Stimulated activated CD4-positive, alpha-beta T cell treated with anti-CD3 and anti-CD28 coated beads, Interleukin-15, amount 100 ng/mL, for 24 hours (primary cell): ENCODE results near the gene SORBS2.

Experiments used
- DNase-seq: peaks from one replicate; pipeline ENCODE4 v3.0.0-alpha.2; 2020

The SORBS2 gene

DNA sequence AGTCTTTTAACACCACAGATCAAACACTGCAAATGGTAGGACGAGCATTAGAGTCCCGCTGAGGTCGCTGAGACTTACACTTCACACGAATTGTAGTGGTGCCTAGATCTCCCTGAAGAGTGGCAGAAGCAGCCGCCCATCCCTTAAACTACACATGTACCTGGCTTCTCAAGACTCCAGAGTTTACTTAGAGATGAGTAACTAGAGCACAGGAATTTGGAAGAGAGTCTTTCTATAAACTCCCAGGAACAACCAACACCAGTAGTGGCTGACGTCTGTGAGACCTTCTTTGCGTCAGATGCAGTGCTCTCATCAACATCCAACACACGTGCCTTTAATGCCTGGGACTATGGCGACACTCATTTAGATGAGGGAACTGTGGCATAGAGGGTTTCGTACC lies 12.6 kb downstream of the SORBS2 start:
- DNase-seq = no peak

DNA sequence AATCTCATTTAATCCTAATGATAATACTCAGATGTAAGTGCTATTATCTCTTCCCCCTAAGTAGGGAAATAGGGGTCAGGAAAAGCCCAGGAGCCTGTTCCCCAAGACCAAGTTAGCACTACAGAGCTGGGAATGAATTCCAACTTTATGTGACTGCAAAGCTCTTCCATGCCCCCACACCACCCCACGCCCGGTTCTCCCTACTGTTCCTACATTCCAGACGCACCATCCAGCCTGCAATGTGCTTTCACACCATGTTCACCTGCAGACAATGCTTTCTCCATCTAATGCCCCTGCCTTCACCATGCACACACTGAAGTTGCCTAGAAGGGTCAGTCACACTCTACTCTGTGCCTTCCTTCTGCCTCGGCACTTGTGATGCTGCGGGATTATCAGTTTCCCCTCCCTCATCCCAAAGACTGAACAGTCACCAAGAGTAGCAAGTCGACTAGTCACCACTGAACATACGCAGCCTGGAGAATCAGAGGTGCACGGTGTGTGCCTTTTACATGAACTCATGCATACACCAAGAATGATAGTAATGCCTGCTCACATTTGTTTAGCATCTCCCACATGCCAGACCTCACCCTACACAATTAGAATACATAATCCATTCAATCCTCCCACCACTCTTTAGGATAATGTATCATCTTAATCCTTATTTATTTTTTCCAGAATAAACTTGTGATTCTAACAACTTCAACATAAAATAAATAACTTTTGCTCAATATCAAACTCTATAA lies 14.2 kb downstream of the SORBS2 start:
- no peak for DNase-seq

DNA sequence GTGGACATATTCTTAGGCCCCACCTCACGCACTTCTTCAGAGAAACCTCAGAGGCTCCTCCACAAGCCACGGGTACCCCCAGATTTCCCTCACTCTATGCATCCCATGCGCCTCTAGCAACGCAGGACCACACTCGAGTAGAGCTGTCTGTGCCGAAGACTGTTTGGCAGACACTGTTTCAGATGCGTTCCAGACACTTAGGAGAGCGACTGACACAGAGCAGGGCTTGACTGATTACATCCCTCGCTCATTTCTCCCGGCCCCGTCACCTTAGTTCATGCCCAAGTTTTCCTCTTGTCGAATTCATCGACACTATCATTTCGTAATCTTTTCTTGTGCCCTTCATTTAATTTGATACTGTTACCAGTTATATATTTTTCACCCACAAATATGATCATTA lies 15.0 kb downstream of the SORBS2 start:
- DNase-seq = no peak

DNA sequence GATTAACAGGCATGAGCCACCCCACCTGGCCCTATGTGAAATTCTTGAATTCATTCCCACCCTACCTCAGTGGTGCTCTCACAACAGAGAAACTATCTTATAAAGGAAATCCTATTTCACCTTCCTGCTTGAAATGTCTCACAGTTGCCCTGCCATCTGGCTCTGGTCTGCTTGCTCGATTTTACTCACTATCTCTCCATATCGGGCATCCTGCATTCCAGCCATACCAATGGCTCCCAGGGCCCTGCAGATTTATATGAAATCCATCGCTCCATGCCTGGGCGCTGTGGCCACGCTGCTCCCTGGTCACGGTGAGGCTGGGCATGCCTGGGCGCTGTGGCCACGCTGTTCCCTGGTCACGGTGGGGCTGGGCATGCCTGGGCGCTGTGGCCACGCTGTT lies 15.8 kb downstream of the SORBS2 start:
- no peak for DNase-seq

DNA sequence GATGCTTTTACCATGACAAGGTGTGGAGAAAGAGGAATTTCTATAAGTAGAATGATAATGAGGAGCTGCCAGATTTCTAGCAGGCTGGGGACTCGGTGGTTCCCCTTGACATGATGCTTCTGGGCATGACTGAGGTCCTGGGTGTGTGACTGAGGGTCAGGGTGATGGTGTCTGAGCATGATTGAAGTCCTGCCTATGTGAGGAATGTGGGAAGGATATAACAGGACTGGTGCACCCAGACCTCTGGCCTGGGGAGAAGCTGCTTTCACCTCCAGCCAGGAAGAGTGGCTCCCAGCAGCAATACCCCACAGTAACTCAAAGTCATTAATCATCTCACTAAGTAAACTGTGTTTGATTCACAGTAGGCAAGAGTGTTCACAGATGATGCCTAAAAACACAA lies 17.4 kb downstream of the SORBS2 start:
- no peak for DNase-seq

DNA sequence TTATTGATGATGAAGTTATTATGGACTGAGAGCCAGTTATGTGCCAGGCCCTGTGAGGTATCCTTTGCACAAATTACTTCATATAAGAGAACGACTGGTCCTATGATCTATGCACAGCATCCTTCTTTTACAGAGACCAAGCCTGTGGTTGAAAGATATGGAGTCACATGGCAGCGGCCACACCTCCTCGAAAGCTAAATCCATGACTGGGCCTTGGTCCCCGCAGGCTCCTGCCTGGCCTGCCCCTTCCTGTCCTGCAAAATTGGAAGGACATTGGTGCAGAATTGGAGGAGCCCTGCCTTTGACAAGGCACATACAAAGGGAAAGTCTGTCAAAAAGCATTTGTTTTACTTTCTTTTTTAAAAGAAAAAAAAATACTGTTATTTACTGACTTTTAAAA lies 18.3 kb downstream of the SORBS2 start:
- DNase-seq = no peak

DNA sequence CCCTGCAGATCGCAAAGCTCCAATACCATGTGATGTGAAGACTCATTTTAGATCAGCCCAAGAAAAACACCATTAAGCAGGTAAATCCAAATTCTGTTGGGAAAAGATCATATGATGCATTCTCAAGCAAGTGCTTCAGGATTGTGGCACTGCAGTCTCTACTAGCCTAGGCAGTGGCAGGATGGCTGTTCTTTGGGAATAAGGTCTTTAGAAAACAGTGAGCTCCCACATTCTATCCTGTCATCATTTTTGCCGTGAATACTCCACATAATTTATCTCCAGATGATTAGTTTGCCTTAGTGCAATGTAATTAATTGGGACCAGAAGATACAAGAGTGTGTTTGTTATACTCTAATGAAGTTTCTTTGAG lies 18.9 kb downstream of the SORBS2 start:
- DNase-seq = no peak

DNA sequence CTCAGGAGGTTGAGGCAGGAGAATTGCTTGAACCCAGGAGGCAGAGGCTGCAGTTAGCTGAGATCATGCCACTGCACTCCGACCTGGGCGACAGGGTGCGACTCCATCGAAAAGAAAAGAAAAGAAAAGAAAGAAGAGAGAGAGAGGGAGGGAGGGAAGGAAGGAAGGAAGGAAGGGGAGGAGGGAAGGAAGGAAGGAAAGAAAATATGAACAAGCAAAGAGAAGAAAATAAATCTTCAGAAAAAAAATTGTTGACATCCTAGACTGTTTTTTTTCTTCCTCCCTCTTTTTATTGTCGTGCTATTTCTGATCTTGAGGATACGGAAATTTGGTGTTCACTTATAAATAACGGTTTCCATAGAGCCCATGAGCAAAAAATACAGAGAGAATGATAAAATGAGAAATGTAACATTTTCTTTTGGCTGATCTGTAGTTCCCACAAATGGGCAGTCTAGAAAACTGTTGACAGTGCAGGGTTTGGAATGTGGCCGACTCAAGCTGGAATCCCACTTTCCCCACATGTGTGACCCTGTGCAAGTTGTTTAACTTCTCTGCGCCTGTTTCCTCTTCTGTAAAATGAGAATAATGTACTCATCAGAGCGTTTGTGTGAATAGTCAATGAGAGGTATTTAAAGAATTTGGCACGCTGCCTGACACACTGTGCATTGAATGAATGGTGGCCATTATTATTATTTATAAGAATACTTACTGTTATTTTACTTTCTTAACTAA lies 19.4 kb downstream of the SORBS2 start:
- no peak for DNase-seq

DNA sequence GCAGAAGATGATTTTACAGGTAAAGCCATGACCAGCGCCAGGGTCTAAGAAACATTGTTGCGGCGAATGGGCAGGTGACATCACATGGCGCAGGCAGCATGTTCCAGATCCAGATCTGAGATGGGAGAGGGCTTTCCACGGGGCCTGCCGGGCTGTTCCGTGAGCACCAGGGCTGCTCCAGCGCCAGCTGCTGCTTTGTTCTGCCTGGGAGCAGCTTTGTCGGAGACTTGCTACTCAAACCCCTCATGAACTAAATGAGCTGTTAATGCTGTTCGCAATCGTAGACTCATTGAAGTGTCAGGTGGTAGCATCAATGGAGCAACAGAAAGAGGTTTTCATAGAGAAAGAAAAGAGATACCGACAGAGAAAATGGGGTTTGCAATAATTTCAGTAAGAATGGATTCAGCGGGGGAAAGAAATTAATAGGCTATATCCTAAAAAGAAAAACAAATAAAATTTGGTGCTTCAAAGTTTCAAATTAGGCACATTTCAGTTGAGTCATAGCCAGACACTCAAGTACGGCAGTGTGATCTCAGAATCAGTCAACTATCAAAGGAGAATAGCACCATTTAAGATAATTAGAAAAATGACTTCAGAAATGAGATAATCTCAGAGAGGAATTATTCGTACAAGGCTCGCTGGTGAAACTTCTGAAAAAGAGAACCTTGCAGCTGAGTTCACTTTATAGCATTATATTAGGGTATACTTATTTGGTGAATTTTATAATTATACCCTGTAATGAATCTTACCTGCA lies 23.9 kb downstream of the SORBS2 start:
- no peak for DNase-seq

DNA sequence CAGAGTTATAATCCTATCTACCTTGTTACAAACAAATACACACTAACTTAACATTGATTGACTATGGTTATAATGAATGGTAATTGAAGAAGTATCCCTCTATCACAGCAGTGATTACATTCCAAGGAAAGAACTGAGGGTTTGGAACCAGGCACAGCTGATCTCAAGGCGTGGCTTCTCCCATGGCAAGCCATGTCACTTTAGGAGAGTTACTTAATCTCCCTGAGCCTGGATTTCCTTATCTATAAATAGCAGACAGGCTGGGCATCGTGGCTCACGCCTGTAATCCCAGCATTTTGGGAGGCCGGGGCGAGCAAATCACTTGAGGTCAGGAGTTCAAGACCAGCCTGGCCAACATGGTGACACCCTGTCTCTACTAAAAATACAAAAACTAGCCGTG lies 25.6 kb downstream of the SORBS2 start:
- no peak for DNase-seq

DNA sequence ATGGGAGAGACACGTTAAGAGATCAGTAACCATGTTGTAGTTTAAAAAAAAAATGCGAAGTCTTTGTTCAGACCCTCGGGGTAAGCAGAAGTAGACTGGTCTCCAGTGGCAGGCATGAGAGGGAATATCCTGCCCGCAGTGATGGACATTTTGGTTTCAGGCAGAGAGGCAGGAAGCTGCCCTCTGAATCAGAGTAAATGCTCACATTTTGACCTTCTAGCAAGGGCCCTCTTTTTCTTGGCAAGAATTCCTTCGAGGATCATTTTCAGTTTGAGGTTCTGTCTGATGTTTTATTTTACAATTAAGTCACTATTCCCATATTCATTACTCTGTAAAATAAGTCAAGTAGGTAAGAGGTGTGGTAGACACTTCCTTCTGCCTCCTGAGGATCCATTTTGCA lies 28.4 kb downstream of the SORBS2 start:
- no peak for DNase-seq

DNA sequence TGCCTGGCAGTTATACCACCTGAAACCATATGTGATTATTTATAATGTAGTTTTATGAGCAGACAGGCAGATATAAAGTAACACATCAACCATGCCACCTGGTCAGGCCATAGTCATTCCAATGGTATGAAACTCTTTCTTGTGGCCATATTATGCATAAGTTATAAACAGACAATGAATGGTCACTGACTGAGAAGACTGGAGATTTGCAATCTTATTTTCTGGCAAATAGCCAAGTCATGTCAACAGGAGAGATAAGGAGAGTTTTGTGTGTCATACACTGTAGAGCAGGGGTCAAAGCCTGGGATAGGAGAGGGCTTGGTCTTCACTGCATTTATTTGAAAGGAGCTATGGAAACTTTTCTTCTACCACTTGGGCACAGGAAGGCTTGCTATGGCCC lies 29.5 kb downstream of the SORBS2 start:
- DNase-seq = no peak

DNA sequence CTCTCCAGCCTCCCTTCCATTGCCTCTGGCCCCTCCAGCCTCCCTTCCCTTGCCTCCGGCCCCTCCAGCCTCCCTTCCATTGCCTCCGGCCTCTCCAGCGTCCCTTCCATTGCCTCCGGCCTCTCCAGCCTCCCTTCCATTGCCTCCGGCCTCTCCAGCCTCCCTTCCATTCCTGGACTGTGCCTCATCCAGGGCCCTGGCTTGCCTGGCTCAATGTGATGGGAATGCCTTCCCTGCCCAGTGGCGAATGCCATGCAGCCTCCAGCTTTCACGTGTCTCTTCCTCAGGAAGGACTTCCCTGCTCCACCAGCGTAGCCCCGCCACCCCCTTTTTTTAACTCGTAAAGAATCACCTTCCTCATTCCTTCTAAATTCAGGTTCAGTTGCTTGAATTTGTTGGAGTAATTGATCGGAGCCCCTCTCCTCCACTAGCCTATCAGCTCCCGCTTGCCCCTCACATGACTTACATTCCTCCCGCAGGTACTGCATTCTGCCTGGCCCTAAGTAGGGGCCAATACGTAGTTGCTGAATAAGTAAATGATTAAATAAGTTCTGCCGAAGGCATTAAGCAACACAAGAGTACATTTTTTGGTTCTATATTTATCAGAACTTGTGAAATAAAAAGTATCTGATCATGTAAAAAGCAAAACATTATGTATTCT lies 30.3 kb downstream of the SORBS2 start:
- no peak for DNase-seq

DNA sequence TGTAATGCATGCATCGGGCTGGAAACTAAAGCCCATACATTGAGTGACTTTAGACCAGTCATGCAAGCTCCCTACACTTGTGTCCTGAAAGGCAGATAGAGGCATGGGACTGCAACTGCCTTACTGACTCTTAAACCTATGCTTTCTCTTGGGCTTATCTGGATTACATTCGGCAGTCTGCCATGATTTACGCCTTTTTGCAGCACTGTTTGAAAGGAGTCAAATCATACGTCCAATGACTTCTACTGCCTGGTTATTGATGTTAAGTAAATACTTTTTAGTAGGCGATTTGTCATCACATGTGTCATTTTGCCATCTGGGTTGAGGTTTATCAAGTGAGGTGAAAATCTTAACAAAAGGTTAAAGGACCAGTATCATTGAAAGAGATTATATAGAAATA lies 31.5 kb downstream of the SORBS2 start:
- no peak for DNase-seq

DNA sequence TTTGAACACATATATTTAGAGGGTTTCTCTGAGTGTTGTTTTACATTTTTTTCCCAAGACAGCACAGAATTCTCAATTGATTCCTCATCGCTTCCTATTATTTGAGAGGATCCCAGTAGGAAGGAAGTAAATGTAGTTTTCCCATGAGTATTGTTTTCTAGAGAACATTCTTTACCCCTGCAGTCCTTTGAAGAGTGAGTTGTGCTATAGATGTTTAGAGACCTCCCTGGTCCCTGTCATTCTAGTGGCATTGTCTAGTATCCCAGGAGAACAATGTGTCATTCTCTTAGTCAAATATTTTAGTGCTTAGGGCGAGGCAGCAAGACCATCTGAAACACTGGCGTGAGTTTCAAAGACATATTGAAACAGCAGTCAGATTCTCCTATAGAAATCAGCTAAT lies 32.5 kb downstream of the SORBS2 start:
- DNase-seq = no peak

DNA sequence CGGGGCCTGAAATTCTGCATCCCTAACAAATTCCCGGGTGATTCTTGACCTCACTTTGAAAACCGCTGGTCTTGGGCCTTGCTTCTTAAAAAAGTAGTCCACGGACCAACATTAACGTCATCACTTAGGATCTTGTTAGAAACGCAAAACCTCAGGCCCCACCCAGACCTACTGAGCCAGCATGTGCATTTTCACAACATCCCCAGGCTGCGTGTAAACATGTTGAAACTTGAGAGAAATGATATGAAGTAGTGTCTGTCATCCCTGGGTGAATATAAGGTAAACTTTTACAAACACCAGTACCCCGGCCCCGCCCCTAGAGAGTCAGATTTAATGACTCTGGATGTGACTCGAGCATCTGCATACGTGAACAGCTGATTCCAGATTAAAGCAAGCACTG lies 33.7 kb downstream of the SORBS2 start:
- DNase-seq = no peak

DNA sequence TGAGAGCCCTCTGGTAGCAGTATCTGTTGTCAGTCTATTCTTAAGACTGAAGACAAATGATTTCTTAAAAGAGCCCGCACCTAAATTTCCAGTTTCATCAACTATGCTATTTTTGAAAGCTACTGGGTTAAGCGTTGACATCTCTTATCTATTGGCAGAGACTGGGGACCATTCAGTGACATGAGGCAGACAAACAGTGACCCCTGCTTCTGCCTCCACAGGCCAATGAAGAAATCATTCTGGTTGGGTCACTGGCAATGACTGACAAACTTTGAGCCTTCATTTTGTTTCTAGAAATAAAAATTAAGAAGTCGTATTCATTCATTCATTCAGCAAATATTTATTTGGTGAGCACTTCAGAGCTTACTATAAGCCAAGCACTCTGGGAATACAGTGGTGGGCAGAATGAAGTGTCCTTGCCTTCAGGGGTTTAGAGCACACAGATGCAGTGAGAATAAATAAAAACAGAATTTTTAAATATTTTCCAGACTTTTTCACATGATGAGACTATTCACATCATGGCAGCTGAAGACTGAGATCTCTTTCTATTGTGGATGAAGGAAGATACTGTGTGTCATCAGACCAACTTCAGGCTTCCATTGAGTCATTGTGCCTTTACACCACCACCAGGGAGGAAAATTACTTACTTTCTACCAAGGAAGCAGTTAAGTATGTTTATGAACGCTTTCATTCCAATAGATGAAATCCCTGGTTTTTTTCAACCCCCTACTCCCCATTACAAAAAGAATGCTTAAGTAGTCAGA lies 36.0 kb downstream of the SORBS2 start:
- DNase-seq = no peak

DNA sequence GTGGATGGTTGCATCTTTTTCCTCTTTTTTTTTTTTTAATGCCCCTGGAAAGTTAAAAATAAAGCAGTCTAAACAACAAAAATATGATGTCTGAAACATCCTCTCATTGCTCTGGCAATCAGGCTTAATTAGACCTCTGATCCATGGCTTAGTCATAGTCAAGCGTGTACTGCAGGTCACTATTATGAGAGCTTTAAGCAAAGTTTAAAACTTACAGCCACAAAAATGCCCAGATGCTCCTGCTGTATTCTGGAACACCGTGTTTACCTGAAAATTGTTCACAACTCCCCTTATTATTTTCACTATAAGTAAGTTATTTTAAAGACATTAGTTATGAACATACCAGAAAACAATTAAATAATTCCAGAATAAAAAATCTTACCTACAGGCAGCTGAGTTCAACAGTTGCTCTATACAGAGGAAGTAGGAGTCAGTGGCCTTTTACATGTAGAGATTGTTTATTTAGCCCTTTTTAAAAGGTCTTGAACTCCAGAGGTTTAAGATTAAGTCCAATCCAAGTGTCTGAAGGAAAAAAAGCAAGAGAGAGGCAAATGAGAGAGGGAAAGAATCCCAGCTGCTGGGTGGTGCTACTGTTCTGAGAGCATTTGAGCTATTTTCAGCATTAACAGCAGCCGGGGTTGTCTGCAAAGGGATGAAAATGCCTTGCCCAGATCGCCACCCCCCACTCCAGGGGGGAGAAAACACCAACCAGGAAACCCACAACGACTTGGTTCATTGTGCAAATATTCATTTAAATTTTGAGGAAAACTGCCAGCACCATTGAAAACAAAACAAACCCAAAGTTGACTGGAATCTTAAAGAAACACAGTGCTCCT lies 36.9 kb downstream of the SORBS2 start:
- DNase-seq = no peak

DNA sequence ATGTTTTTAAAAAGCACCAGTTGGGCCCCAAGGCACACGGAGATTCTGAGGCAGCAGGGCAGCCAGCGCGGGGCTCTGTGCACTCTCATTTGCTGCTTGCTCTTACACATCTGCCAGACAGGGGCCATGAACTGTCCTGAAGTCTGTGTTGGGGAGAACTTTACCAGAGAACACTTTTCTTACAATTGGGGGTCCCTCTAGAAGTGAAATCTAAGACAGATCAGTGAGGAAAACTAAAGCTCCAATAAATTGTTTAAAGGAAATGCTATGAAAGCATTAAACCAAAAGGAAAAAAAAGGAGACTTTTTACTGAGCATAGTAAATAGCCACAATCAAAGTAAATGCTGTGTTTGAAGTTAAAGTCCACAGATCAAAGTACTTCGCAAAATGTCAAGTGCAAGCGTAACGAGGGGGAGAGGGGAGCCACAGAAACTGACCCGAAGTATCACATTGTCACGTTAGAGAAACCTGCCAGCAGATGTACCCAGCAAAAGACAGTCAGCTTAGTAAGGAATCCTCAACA lies 37.8 kb downstream of the SORBS2 start:
- no peak for DNase-seq

DNA sequence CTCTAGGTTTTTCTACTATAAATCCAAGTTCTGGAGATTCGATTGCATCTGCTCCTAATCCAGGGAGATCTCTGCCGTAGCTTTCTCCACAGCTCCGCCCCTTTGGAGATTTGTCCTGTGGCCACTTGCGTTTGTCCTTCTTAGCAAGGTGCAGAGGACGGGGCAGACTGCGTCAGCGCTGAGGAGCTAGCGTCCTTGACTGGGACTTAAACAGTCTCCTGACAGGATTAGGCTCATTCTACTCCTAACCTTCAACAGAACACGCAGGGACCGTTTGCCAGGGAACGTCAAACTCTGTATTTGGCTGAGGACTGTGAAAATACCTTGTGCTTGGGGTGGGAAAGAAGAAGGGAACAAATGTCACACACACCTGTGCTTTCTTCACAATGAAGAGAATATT lies 38.6 kb downstream of the SORBS2 start:
- no peak for DNase-seq

DNA sequence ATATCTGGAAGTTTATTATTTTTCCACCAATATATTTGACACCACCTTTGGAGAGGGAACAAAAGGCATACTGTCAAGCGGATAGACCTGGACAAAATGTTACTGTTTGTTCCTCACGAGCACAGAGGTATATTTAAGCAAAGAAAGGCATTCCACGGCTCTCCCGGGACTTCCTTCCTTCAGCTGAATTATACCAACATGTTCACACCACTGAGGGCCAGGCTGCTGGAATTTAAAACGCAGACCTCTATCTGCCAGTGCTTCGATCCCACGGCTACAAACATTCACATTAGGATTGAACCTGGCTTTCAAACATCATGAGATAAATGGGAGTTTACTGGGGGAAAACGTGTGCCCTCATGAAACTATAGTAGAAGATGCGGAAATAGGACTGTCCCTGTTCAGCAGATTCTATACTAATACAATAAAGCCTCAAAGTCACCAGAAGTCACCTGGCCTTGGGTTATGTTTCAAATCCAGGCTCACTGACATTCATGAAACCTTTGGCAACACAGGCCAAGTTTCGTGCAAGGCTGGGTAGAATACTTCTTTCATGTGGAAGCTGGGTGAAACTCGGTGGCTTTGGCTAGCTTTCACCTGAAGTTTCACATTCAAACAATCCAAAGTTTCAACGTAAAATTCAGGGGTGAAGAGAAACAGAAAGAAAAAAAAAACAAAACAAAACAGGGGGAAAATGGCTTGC lies 39.5 kb downstream of the SORBS2 start:
- no peak for DNase-seq
